Activated CD4-positive, alpha-beta memory T cell treated with anti-CD3 and anti-CD28 coated beads, Interleukin-2, amount 10 ng/mL, durations not matched to agents 7 days and 5 days (primary cell): Measurements from ENCODE around the gene PHPT1. TPM values are rescaled to one million over a fixed set of nuclear protein-coding genes. Genes with fewer than 3 reads are reported as not detected.
"Not testable (repeated sequence)": the region's sequence is repeated elsewhere in the genome, so short reads cannot be mapped to it uniquely, and the experiment has no call there.

ENCODE experiments used
- CTCF ChIA-PET: fragments of 350-600 bp; sonication (Branson Sonifier 250); formaldehyde crosslinking; loops from one replicate; lab custom pipeline; 2021; ENCODE audit warnings: antibody characterized with exemption, inconsistent platforms; lab: Charles Lee
- POLR2A ChIA-PET: fragments of 350-600 bp; sonication (Branson Sonifier 250); formaldehyde crosslinking; loops from one replicate; lab custom pipeline; 2021; ENCODE audit warnings: antibody characterized with exemption; lab: Charles Lee
- DNase-seq: peaks from one replicate; pipeline ENCODE4 v3.0.0-alpha.2; 2020
- H3K27ac Mint-ChIP-seq: one replicate; pipeline ENCODE4 v1.8.0; 2021; ENCODE audit warnings: mild to moderate bottlenecking, mixed read lengths
- H3K27me3 Mint-ChIP-seq: one replicate; pipeline ENCODE4 v1.8.0; 2021; ENCODE audit warnings: mixed read lengths
- H3K36me3 Mint-ChIP-seq: one replicate; pipeline ENCODE4 v1.8.0; 2021; ENCODE audit warnings: low read depth, mixed read lengths
- H3K4me1 Mint-ChIP-seq: one replicate; pipeline ENCODE4 v1.8.0; 2021; ENCODE audit warnings: mixed read lengths
- H3K4me3 Mint-ChIP-seq: one replicate; pipeline ENCODE4 v1.8.0; 2021; ENCODE audit warnings: mild to moderate bottlenecking, mixed read lengths
- H3K9me3 Mint-ChIP-seq: one replicate; pipeline ENCODE4 v1.8.0; 2021; ENCODE audit warnings: mixed read lengths
- total RNA-seq, 2 experiments: library from RNA; stranded (reverse); gene quantifications; one replicate each; pipeline ENCODE4 v1.2.3, GENCODE V29; 2021

Gene PHPT1
- total RNA-seq, 2 experiments from 2014 or later: 82.3 to 85.4 TPM

GRCh38 chr9:136865041-136865767 lies 16.0 kb downstream of the PHPT1 start:
- Mint-ChIP-seq H3K4me1 (peaks cover 21% of the 10 kb centered on the region), H3K27ac (peak overlapping the region; percentile 40), H3K27me3 (no peaks in the 10 kb centered on the region), H3K36me3 (peaks cover 25% of the 10 kb centered on the region), H3K9me3 (no peaks in the 10 kb centered on the region), H3K4me3 (peak overlapping the region; percentile 86)
- ChIA-PET POLR2A (interaction anchor here (1.0 to 1.4 kb wide), 3 partner anchors 21 to 54 kb away, joined by 3 to 4 read pairs (median 4); partner anchors contain the start of genes AJM1 and TRAF2), CTCF (interaction anchor here (0.5 kb wide), 1 partner anchor 38 kb away, joined by 3 read pairs; no protein-coding TSS in a partner anchor)
- no peak for DNase-seq

- no peaks in the 10 kb centered on the region for H3K27me3 Mint-ChIP-seq
- H3K9me3 Mint-ChIP-seq: no peaks in the 10 kb centered on the region
- peaks cover 21% of the 10 kb centered on the region for H3K4me1 Mint-ChIP-seq
- POLR2A ChIA-PET: interaction anchor here (0.8 to 1.4 kb wide), 5 partner anchors 9 to 36 kb away, joined by 3 to 10 read pairs (median 5); partner anchors contain the start of genes AJM1 and TRAF2
- peaks cover 25% of the 10 kb centered on the region for H3K36me3 Mint-ChIP-seq
- DNase-seq: no peak
- H3K27ac Mint-ChIP-seq: no peak overlapping the region
- CTCF ChIA-PET: interaction anchor here (1.0 kb wide), 1 partner anchor 16 kb away, joined by 3 read pairs; no protein-coding TSS in a partner anchor
- peak overlapping the region; percentile 86 for H3K4me3 Mint-ChIP-seq
These were observed 16.5 kb downstream of the PHPT1 start for GRCh38 chr9:136865768-136866103.

DNA sequence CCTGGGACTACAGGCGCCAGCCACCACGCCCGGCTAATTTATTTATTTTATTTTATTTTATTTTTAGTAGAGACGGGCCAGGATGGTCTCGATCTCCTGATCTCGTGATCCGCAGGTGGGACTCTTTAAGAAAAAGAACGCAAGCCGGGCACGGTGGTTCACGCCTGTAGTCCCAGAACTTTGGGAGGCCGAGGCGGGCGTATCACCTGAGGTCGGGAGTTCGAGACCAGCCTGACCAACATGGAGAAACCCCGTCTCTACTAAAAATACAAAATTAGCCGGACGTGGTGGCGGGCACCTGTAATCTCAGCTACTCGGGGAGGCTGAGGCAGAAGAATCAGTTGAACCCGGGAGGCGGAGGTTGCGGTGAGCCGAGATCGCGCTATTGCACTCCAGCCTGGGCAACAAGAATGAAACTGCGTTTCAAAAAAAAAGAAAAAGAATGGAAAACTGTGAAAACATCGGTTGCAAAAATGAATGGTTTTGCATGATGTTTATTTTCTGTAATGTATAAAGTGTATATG lies 17.8 kb downstream of the PHPT1 start:
- POLR2A ChIA-PET, H3K27me3 Mint-ChIP-seq, H3K9me3 Mint-ChIP-seq, CTCF ChIA-PET, DNase-seq: not testable (repeated sequence)
- Mint-ChIP-seq H3K4me3 (peak overlapping the region; percentile 70), H3K4me1 (peaks cover 21% of the 10 kb centered on the region), H3K27ac (peak overlapping the region; percentile 67), H3K36me3 (peaks cover 22% of the 10 kb centered on the region)

DNA sequence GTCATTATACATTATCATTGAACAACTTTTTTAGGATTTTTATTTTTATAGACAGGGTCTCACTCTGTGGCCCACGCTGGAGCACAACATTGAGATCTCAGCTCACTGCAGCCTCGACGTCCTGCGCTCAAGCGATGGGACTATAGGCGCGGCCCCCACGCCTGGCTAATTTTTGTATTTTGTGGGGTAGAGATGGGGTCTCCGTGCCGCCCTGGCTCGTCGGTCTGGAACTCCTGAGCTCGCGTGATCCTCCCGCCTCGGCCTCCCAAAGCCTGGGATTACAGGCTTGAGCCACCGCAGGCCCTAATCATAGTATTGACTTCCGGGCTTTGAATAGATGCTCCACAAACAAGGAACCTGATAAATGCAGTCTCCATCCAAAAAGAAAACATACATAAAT lies 18.3 kb downstream of the PHPT1 start:
- H3K9me3 Mint-ChIP-seq: no peaks in the 10 kb centered on the region
- CTCF ChIA-PET: no interaction called here
- H3K4me3 Mint-ChIP-seq: peak overlapping the region; percentile 60
- no peak overlapping the region for H3K27ac Mint-ChIP-seq
- peaks cover 21% of the 10 kb centered on the region for H3K4me1 Mint-ChIP-seq
- peaks cover 22% of the 10 kb centered on the region for H3K36me3 Mint-ChIP-seq
- POLR2A ChIA-PET: no interaction called here
- H3K27me3 Mint-ChIP-seq: no peaks in the 10 kb centered on the region
- no peak for DNase-seq

GRCh38 chr9:136867917-136868316 lies 18.7 kb downstream of the PHPT1 start:
- Mint-ChIP-seq H3K9me3 (peaks cover 2% of the 10 kb centered on the region), H3K27me3 (no peaks in the 10 kb centered on the region), H3K27ac (no peak overlapping the region), H3K4me1 (peaks cover 21% of the 10 kb centered on the region), H3K36me3 (peaks cover 20% of the 10 kb centered on the region), H3K4me3 (peak overlapping the region; percentile 60)
- CTCF ChIA-PET: no interaction called here
- no peak for DNase-seq
- POLR2A ChIA-PET: interaction anchor here (1.4 kb wide), 1 partner anchor 14 kb away, joined by 3 read pairs; no protein-coding TSS in a partner anchor

DNA sequence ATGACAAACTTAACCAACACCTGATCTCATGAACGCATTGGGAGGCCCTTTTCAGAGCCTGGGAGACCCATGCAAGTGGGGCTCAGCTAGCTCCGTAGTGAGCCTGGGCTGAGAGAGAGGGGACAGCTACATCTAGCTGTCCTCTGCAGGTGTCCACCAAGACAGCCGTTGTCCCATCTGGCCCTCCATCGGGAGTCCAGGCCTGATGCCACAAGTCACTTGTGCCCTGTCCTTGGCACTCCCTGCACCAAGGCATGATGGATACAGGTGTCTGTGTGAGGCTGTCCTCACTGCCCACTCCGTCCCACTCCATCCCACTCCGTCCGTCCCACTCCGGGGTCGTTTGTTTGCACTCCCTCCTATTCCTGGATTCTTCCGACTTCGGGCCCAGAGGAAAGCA lies 19.4 kb downstream of the PHPT1 start:
- POLR2A ChIA-PET: interaction anchor here (1.4 kb wide), 1 partner anchor 13 kb away, joined by 3 read pairs; no protein-coding TSS in a partner anchor
- Mint-ChIP-seq H3K9me3 (peaks cover 2% of the 10 kb centered on the region), H3K4me3 (peak overlapping the region; percentile 56), H3K27me3 (no peaks in the 10 kb centered on the region), H3K4me1 (peaks cover 19% of the 10 kb centered on the region), H3K36me3 (peaks cover 13% of the 10 kb centered on the region), H3K27ac (no peak overlapping the region)
- CTCF ChIA-PET: no interaction called here
- DNase-seq: no peak

DNA sequence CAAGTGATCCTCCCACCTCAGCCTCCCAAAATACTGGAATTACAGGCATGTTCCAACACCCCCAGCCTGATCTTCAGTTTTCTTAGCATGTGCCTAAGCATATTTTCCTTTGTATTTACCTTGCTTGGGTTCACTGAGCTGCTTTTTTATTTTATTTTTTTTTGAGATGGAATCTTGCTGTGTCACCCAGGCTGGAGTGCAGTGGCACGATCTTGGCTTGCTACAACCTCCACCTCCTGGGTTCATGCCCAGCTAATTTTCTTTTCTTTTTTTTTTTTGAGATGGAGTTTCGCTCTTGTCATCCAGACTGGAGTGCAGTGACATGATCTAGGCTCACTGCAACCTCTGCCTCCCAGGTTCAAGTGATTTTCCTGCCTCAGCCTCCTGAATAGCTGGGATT lies 20.4 kb downstream of the PHPT1 start:
- H3K36me3 Mint-ChIP-seq, POLR2A ChIA-PET, H3K27me3 Mint-ChIP-seq, H3K27ac Mint-ChIP-seq, DNase-seq, H3K4me3 Mint-ChIP-seq, H3K9me3 Mint-ChIP-seq: not testable (repeated sequence)
- H3K4me1 Mint-ChIP-seq: peaks cover 11% of the 10 kb centered on the region
- CTCF ChIA-PET: interaction anchor here (0.7 to 0.8 kb wide), 2 partner anchors 17 to 338 kb away, joined by 3 read pairs; partner anchors contain the start of gene TRAF2

DNA sequence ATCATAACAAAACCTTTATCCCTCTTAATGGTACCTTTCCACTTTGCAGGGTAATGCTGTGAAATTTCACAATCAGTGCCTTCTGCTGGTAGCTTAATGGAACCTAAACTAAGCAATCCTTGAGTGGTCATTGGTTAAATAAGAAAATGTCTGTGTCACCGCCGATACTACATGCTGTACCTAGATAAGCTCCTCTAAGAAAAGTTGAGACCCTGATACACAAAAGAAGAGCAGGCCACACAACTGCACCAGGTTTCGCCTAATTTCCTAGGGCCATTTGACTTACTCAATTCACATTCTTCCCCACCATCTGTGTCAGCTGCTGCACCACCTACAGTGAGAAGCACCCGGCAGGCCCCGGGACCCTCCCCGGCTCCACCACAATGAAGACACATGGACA lies 25.9 kb downstream of the PHPT1 start:
- H3K27me3 Mint-ChIP-seq: no peaks in the 10 kb centered on the region
- peaks cover 2% of the 10 kb centered on the region for H3K9me3 Mint-ChIP-seq
- H3K4me1 Mint-ChIP-seq: peaks cover under 1% of the 10 kb centered on the region
- POLR2A ChIA-PET: no interaction called here
- no peak for DNase-seq
- CTCF ChIA-PET: no interaction called here
- no peak overlapping the region for H3K4me3 Mint-ChIP-seq
- no peaks in the 10 kb centered on the region for H3K36me3 Mint-ChIP-seq
- no peak overlapping the region for H3K27ac Mint-ChIP-seq

DNA sequence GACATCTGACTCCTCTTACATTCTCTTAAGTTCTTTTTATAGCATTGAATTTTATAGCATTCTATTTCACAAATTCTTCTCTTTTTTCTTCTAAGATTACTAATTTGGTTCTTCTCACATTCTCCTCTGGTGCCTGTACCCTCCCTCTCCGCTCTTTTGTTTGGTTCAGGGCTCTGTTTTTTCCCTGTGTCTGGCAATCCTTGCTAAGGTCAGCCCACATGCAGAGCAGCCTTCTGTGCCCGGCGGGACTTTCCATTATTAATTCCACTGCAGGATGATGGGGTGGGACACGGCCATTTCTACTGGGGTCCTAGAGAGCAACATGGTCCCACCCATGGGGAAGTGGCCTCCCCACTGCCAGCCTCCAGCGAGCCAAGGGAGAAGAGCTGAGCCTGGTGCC lies 27.3 kb downstream of the PHPT1 start:
- Mint-ChIP-seq H3K9me3 (peaks cover 2% of the 10 kb centered on the region), H3K27ac (no peak overlapping the region), H3K4me3 (no peak overlapping the region), H3K27me3 (no peaks in the 10 kb centered on the region), H3K4me1 (peaks cover 12% of the 10 kb centered on the region), H3K36me3 (no peaks in the 10 kb centered on the region)
- POLR2A ChIA-PET: no interaction called here
- no peak for DNase-seq
- CTCF ChIA-PET: no interaction called here

DNA sequence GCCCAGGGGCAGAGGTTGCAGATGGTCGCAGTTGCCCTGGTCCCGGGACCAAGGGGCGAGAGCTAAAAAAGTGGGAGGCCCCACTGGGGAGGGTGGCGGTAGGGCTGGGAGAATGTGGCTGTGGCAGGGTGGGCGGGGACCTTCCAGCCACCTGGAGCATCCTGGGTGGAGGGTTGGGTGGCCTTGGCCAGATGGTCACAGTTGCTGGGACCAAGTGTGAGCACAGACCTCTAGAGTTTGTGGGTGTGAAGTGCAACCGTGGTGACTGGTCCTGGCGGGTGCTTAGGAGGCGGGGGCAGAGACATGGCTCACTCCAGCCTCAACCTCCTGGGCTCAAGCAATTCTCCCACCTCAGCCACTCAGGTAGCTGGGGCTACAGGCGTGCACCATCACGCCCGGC lies 31.4 kb downstream of the PHPT1 start:
- H3K27ac Mint-ChIP-seq: peak overlapping the region; percentile 91
- no peaks in the 10 kb centered on the region for H3K27me3 Mint-ChIP-seq
- ChIA-PET POLR2A (interaction anchor here (0.9 to 3.5 kb wide), 8 partner anchors 17 to 154 kb away, joined by 3 to 19 read pairs (median 4); partner anchors contain the start of gene MAMDC4), CTCF (interaction anchor here (1.2 to 1.9 kb wide), 6 partner anchors 8 to 154 kb away, joined by 3 to 6 read pairs (median 4); partner anchors contain the start of gene AJM1)
- H3K36me3 Mint-ChIP-seq: peaks cover 7% of the 10 kb centered on the region
- no peak for DNase-seq
- no peak overlapping the region for H3K4me3 Mint-ChIP-seq
- peaks cover 43% of the 10 kb centered on the region for H3K4me1 Mint-ChIP-seq
- H3K9me3 Mint-ChIP-seq: no peaks in the 10 kb centered on the region

- ChIA-PET POLR2A (interaction anchor here (0.7 to 3.5 kb wide), 26 partner anchors 9 to 359 kb away, joined by 3 to 36 read pairs (median 4); partner anchors contain the start of genes AJM1, EDF1, MAMDC4 and PAXX), CTCF (interaction anchor here (0.6 to 1.9 kb wide), 12 partner anchors 9 to 187 kb away, joined by 3 to 6 read pairs (median 3); partner anchors contain the start of genes AJM1, EDF1 and NPDC1)
- Mint-ChIP-seq H3K27me3 (no peaks in the 10 kb centered on the region), H3K9me3 (no peaks in the 10 kb centered on the region), H3K4me1 (peaks cover 43% of the 10 kb centered on the region), H3K4me3 (peak overlapping the region; percentile 69), H3K36me3 (peaks cover 7% of the 10 kb centered on the region), H3K27ac (peak overlapping the region; percentile 91)
- DNase-seq: peak; percentile 76
These were observed 32.5 kb downstream of the PHPT1 start for GRCh38 chr9:136881691-136882108.

GRCh38 chr9:136882109-136882946 lies 33.1 kb downstream of the PHPT1 start:
- POLR2A ChIA-PET: interaction anchor here (0.7 to 3.5 kb wide), 24 partner anchors 10 to 358 kb away, joined by 3 to 36 read pairs (median 4); partner anchors contain the start of genes AJM1, EDF1, PAXX and RABL6
- CTCF ChIA-PET: interaction anchor here (0.6 to 1.8 kb wide), 12 partner anchors 10 to 186 kb away, joined by 3 to 6 read pairs (median 3); partner anchors contain the start of genes EDF1 and NPDC1
- H3K9me3 Mint-ChIP-seq: no peaks in the 10 kb centered on the region
- DNase-seq: peak; percentile 90
- peaks cover 46% of the 10 kb centered on the region for H3K4me1 Mint-ChIP-seq
- no peaks in the 10 kb centered on the region for H3K27me3 Mint-ChIP-seq
- peak overlapping the region; percentile 69 for H3K4me3 Mint-ChIP-seq
- peaks cover 10% of the 10 kb centered on the region for H3K36me3 Mint-ChIP-seq
- peak overlapping the region; percentile 91 for H3K27ac Mint-ChIP-seq
